GM12891 (cell line): Measurements from ENCODE around the gene GRIN2C.

Experiments
- PAX5 ChIP-seq: IDR thresholded peaks from 2 replicates; pipeline ENCODE4 v1.6.1; 2011; ENCODE audit warnings: low read length, moderate library complexity, mild to moderate bottlenecking; ENCODE audit not compliant: insufficient read depth, severe bottlenecking
- POLR2A ChIP-seq: IDR thresholded peaks from 2 replicates; pipeline ENCODE4 v1.6.1; 2011; ENCODE audit warnings: low read depth, low read length, control low read depth
- POLR2AphosphoS5 ChIP-seq: IDR thresholded peaks from 2 replicates; pipeline ENCODE4 v1.6.1; 2011; ENCODE audit warnings: low read depth, low read length, control low read depth
- TAF1 ChIP-seq: IDR thresholded peaks from 2 replicates; pipeline ENCODE4 v1.6.1; 2011; ENCODE audit warnings: low read depth, low read length, control low read depth

GRCh38 chr17:74824961-74825627, 34.6 kb downstream of the GRIN2C start:
- TF ChIP-seq POLR2AphosphoS5 (no peak), TAF1 (no peak), POLR2A (no peak), PAX5 (no peak)
